GM23248 (cell line): ENCODE measurements around the gene CCDC142. TPM values are rescaled to one million over a fixed set of nuclear protein-coding genes. Genes with fewer than 3 reads are reported as not detected.

Source experiments
- DNase-seq: peaks from one replicate; pipeline ENCODE4 v3.0.0-alpha.2; 2015
- H2AFZ ChIP-seq: fragments of 200-600 bp; sonication (generic); 2 replicates; pipeline ENCODE4 v1.6.1; 2016; ENCODE audit warnings: antibody characterized with exemption
- H3F3A ChIP-seq: fragments of 200-600 bp; sonication (generic); 2 replicates; pipeline ENCODE4 v1.6.1; 2016; ENCODE audit warnings: mild to moderate bottlenecking, antibody characterized with exemption, mixed run types; ENCODE audit not compliant: insufficient read depth
- H3K27ac ChIP-seq: fragments of 200-600 bp; sonication (generic); 2 replicates; pipeline ENCODE4 v1.5.1; 2016; ENCODE audit warnings: mild to moderate bottlenecking
- H3K27me3 ChIP-seq: fragments of 200-600 bp; sonication (generic); replicated peaks from 2 replicates; pipeline ENCODE4 v1.6.1; 2016; ENCODE audit warnings: mild to moderate bottlenecking; ENCODE audit not compliant: insufficient read depth
- H3K36me3 ChIP-seq: fragments of 200-600 bp; sonication (generic); 2 replicates; pipeline ENCODE4 v1.6.1; 2016; ENCODE audit warnings: low read depth, mild to moderate bottlenecking
- H3K4me1 ChIP-seq: fragments of 200-600 bp; sonication (generic); 2 replicates; pipeline ENCODE4 v1.6.1; 2016; ENCODE audit warnings: mild to moderate bottlenecking; ENCODE audit not compliant: insufficient read depth
- H3K4me2 ChIP-seq: fragments of 200-600 bp; sonication (generic); one replicate; pipeline ENCODE4 v1.6.1; 2016; ENCODE audit warnings: mild to moderate bottlenecking; ENCODE audit not compliant: unreplicated experiment
- H3K4me3 ChIP-seq: fragments of 200-600 bp; sonication (generic); 2 replicates; pipeline ENCODE4 v1.5.1; 2016; ENCODE audit warnings: mild to moderate bottlenecking
- H3K79me2 ChIP-seq: fragments of 200-600 bp; sonication (generic); 2 replicates; pipeline ENCODE4 v1.6.1; 2016; ENCODE audit warnings: mild to moderate bottlenecking; ENCODE audit not compliant: insufficient read depth
- H3K9ac ChIP-seq: fragments of 200-600 bp; sonication (generic); 2 replicates; pipeline ENCODE4 v1.6.1; 2016; ENCODE audit warnings: mild to moderate bottlenecking
- H3K9me2 ChIP-seq: fragments of 200-600 bp; sonication (generic); 2 replicates; pipeline ENCODE4 v1.6.1; 2016; ENCODE audit warnings: mixed run types, mild to moderate bottlenecking, moderate library complexity; ENCODE audit not compliant: insufficient read depth
- H3K9me3 ChIP-seq: fragments of 200-600 bp; sonication (generic); one replicate; pipeline ENCODE4 v1.6.1; 2017; ENCODE audit warnings: low read depth
- H4K20me1 ChIP-seq: fragments of 200-600 bp; sonication (generic); 2 replicates; pipeline ENCODE4 v1.6.0; 2016; ENCODE audit not compliant: insufficient read depth
- EZH2 ChIP-seq: fragments of 200-600 bp; sonication (generic); IDR thresholded peaks from 2 replicates; pipeline ENCODE4 v1.6.1; 2018; ENCODE audit warnings: antibody characterized with exemption, mild to moderate bottlenecking; ENCODE audit not compliant: insufficient read depth, poor library complexity, severe bottlenecking
- EZH2phosphoT487 ChIP-seq: fragments of 200-600 bp; sonication (generic); IDR thresholded peaks from 2 replicates; pipeline ENCODE4 v1.6.1; 2018; ENCODE audit warnings: antibody characterized with exemption, moderate library complexity, mild to moderate bottlenecking, low read depth; ENCODE audit not compliant: insufficient read depth
- WGBS, 2 experiments: methylation state at CpG; one replicate each; pipeline ENCODE4 v1.1.6; 2015 to 2017; ENCODE audit warnings: low lambda C conversion rate in 2 of 2, low coverage in 1 of 2; ENCODE audit errors: missing lambda C conversion rate in 2 of 2; 5-methylcytosine and 5-hydroxymethylcytosine counted together
- in situ Hi-C: fragments of 300-500 bp; cut with MboI; formaldehyde crosslinking; loops from 2 replicates; pipeline ENCODE4 v1.15.0; 2020
- polyA plus RNA-seq: library from polyadenylated mRNA; unstranded; fragments of >200 nt; fragmentation: Nextera tagmentation; extraction: Ambion mirVana; gene quantifications from 2 replicates; pipeline ENCODE4 v1.2.1, GENCODE V29; 2016
- total RNA-seq: library from RNA; depleted of rRNA; stranded (reverse); fragments of >200 nt; shearing (Covaris generic); gene quantifications from 2 replicates; pipeline ENCODE4 v1.2.3, GENCODE V29; 2014

The CCDC142 gene
- total and polyA plus RNA-seq, 2 experiments from 2014 or later = 5.1 to 6.8 TPM

DNA sequence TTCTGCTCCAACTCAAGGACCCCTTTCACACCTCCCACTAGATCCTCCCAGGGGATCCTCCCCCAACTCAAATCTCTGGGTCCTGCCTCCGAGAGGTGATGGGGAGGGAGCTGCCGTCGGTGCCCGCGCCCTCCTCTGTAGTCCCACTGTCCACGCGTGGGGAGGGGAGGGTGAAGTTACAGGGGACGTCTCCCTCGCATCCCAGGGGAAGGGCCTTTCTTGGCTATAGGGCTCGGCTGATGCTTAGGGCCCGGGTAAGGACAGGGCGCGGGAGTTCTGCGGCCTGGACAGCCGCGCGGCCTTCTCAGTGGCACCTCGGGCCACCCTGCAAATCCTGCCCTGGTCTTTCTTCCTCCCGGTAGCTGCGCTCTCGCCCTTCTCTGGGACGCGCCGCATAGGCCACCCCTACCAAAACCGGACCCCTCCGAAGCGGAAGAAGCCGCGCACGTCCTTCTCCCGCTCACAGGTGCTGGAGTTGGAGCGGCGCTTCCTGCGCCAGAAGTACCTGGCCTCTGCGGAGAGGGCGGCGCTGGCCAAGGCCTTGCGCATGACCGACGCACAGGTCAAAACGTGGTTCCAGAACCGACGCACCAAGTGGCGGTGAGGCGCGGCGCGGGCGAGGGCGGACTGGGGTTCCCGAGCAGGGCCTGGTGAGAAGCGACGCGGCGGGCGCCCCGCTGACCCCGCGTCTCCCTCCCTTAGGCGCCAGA, 32.6 kb upstream of the CCDC142 start:
- 11 to 13% methylated on average over 58 to 60 of the region's 60 CpGs for WGBS, 2 experiments
- peaks cover 86% of the 10 kb centered on the region for H3K27me3 ChIP-seq
- H3K4me3 ChIP-seq = no peak overlapping the region
- no peak overlapping the region for H2AFZ ChIP-seq
- no peaks in the 10 kb centered on the region for H3F3A ChIP-seq
- H3K9me2 ChIP-seq = no peaks in the 10 kb centered on the region
- no peaks in the 10 kb centered on the region for H3K36me3 ChIP-seq
- no peak overlapping the region for H3K27ac ChIP-seq
- H3K9ac ChIP-seq = no peak overlapping the region
- DNase-seq = no peak
- H4K20me1 ChIP-seq = no peaks in the 10 kb centered on the region
- H3K4me2 ChIP-seq = no peak overlapping the region
- H3K9me3 ChIP-seq = no peaks in the 10 kb centered on the region
- H3K4me1 ChIP-seq = no peaks in the 10 kb centered on the region
- H3K79me2 ChIP-seq = no peaks in the 10 kb centered on the region
- TF ChIP-seq EZH2phosphoT487 (0 out of 2 replicates have a peak, but pooled peaks have one; percentile 23), EZH2 (peak; percentile 59)
- in situ Hi-C loops = no loop called here

DNA sequence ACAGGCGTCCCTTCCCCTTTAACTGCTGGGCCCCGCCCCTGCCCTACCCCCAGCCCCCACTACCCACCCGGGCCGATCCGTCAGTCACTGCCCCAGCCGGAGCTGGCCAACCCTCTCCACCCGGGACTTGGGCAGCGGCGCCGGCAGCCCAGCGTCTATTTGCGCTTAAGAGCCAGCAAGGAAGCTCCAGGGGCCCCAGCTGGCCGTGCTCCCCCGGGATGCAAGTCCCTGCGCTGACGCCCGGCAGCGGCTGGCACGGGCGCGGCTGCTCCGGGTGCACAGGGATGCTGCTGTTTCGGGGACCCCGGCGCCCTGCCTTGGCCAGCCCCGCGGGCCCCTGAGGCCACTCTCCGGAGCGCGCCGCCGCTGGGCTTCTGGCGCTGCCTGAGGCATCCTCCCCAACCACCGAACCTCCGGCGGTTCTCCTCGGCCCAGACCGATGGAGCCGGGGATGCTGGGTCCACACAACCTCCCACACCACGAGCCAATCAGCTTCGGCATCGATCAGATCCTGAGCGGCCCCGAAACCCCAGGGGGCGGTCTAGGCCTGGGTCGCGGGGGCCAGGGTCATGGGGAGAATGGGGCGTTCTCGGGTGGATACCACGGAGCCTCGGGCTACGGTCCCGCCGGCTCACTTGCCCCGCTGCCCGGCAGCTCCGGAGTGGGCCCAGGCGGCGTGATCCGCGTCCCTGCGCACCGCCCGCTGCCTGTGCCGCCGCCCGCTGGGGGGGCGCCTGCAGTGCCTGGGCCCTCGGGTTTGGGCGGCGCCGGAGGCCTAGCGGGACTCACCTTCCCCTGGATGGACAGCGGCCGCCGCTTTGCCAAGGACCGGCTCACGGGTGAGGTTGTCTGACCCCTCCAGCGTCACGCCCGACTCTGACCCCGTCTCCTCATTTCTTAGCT, 31.8 kb upstream of the CCDC142 start, which contains the start of gene TLX2:
TLX2 (plus strand) TSS at position 83 of the 903 bp plus-strand sequence; CDS start at position 440, 357 bp downstream.
- no peak within 1 kb of the TSS for H2AFZ ChIP-seq
- no peaks in the 10 kb centered on the region for H3F3A ChIP-seq
- H3K79me2 ChIP-seq = no peaks in the 10 kb centered on the region
- in situ Hi-C loops = no loop called here
- H3K27me3 ChIP-seq = peaks cover 80% of the 10 kb centered on the region
- no peaks in the 10 kb centered on the region for H3K4me1 ChIP-seq
- no peak within 1 kb of the TSS for H3K4me3 ChIP-seq
- WGBS, 2 experiments = 5% methylated on average over 73 to 80 of the region's 82 CpGs
- no peaks in the 10 kb centered on the region for H3K9me3 ChIP-seq
- H4K20me1 ChIP-seq = no peaks in the 10 kb centered on the region
- H3K27ac ChIP-seq = no peak within 1 kb of the TSS
- peak; percentile 73 for TF ChIP-seq EZH2
- TF ChIP-seq EZH2phosphoT487 = peak; percentile 13; the same call in 1 of the 2 replicates
- no peaks in the 10 kb centered on the region for H3K9me2 ChIP-seq
- peak; percentile 42 for DNase-seq
- no peak within 1 kb of the TSS for H3K9ac ChIP-seq
- no peak within 1 kb of the TSS for H3K4me2 ChIP-seq
- no peaks in the 10 kb centered on the region for H3K36me3 ChIP-seq

DNA sequence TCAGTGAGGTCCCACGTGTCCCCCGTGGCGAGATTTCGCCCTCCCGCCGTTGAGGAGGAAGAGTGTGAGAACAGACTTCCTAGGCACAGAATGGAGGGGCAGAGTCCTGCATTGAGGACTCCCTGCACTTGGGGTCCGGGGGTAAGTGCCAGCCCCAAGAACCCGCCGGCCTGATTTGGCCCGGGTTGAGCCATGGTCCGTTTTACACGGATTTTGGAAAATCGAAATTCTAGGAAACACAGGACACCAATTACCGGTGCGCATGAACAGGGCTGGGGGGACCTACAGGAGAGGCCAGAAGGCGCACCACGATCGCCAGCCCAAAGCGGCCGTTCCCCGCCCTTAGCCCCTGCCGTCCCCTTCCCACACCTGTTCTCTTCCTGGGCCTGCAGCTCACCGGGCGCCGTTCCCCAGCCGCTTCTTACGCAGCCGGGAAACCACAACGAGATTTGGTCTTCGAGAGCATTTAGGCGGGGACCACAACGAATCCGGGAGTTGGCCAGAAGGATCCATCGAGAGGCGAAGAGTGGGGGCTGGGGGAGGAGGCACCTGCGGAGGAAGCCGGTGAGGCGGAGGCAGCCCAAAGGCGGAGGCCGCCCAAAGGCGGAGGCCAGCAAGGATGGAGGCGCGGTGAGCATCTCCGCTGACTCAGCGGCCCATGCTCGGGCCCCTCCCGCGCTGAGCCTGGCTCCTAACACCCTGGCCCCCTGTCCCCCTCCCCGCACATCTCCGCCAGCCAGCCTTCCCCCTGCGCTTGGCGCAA, 31.0 kb upstream of the CCDC142 start:
- Histone ChIP-seq H3K9me2 (no peaks in the 10 kb centered on the region), H3K9me3 (no peaks in the 10 kb centered on the region), H3K4me3 (no peak overlapping the region), H2AFZ (no peak overlapping the region), H3K79me2 (no peaks in the 10 kb centered on the region), H3K36me3 (no peaks in the 10 kb centered on the region), H3K9ac (no peak overlapping the region), H4K20me1 (no peaks in the 10 kb centered on the region), H3K27me3 (peaks cover 72% of the 10 kb centered on the region), H3K27ac (no peak overlapping the region), H3K4me1 (no peaks in the 10 kb centered on the region), H3K4me2 (no peak overlapping the region), H3F3A (no peaks in the 10 kb centered on the region)
- DNase-seq = peak; percentile 45
- 13 to 14% methylated on average over 42 to 45 of the region's 52 CpGs for WGBS, 2 experiments
- in situ Hi-C loops = no loop called here
- TF ChIP-seq EZH2phosphoT487 (no peak; the same call in 1 of the 2 replicates), EZH2 (peak; percentile 94)
